Uterus (tissue), 4 donors: ENCODE results near the gene EPHA2. TPM values are rescaled to one million over a fixed set of nuclear protein-coding genes. Genes with fewer than 3 reads are reported as not detected.

Experiments
- DNase-seq, 2 donors: peaks; one replicate each; pipeline ENCODE4 v3.0.0-alpha.2; 2019 to 2020
- H3K27ac ChIP-seq, 2 donors: fragments of 200-600 bp; sonication (generic); 1 replicate in 1 of 2; 2 replicates in 1 of 2; pipeline ENCODE4 v1.5.1; 2016 to 2018
- H3K27me3 ChIP-seq, 2 donors: fragments of 200-600 bp; sonication (generic); one replicate each; pipeline ENCODE4 v1.5.1; 2018 to 2019; ENCODE audit warnings: control low read depth in 1 of 2
- H3K36me3 ChIP-seq, 2 donors: fragments of 200-600 bp; sonication (generic); one replicate each; pipeline ENCODE4 v1.5.1; 2019; ENCODE audit warnings: control low read depth in 1 of 2
- H3K4me1 ChIP-seq, 2 donors: fragments of 200-600 bp; sonication (generic); one replicate each; pipeline ENCODE4 v1.5.1; 2018 to 2019; ENCODE audit warnings: control low read depth in 1 of 2
- H3K4me3 ChIP-seq, 2 donors: fragments of 200-600 bp; sonication (generic); 1 replicate in 1 of 2; 2 replicates in 1 of 2; pipeline ENCODE4 v1.5.1; 2018 to 2019; ENCODE audit warnings: mild to moderate bottlenecking in 1 of 2
- H3K9me3 ChIP-seq, 2 donors: fragments of 200-600 bp; sonication (generic); one replicate each; pipeline ENCODE4 v1.5.1; 2019; ENCODE audit warnings: control low read depth in 1 of 2
- CTCF ChIP-seq, 4 experiments: fragments of 200-600 bp in 2 of 4; fragments of 450-650 bp in 2 of 4; sonication (generic) in 2 of 4; IDR thresholded peaks; one replicate each; pipeline ENCODE4 v1.5.1; 2016 to 2019; ENCODE audit warnings: antibody characterized with exemption in 4 of 4, mild to moderate bottlenecking in 2 of 4, moderate library complexity in 1 of 4
- POLR2A ChIP-seq, 2 donors: fragments of 450-650 bp; IDR thresholded peaks; one replicate each; pipeline ENCODE4 v1.6.1; 2016; ENCODE audit warnings: antibody characterized with exemption in 2 of 2, mild to moderate bottlenecking in 1 of 2, moderate library complexity in 1 of 2
- intact Hi-C: fragments of 100-400 bp; cut with DNase I; formaldehyde crosslinking; loops from one replicate; pipeline ENCODE4 v1.15.1; 2023; ENCODE audit warnings: low total_unique reads
- total RNA-seq, 4 donors: library from RNA; depleted of rRNA in 3 of 4; stranded (reverse); fragments of >200 nt in 3 of 4; gene quantifications; one replicate each; pipeline versions ENCODE4 v1.1.0 to v1.2.4, GENCODE V29; 2014 to 2023
- donor health status: DM: yes; HTN: yes; CAD: no.

The EPHA2 gene
- total RNA-seq, 4 donors from 2014 or later: 2.4 to 32.9 (median 16.3) TPM

- Histone ChIP-seq H3K4me3 (no peak overlapping the region), H3K9me3 (no peaks in the 10 kb centered on the region), H3K27me3 (no peaks in the 10 kb centered on the region), H3K27ac (peak overlapping the region; percentile 88 to 98), H3K36me3 (no peaks in the 10 kb centered on the region), H3K4me1 (peaks cover 33 to 43% of the 10 kb centered on the region in 2 donors)
- TF ChIP-seq CTCF (IDR thresholded peaks at IDR 0.05) (no peak), POLR2A (IDR thresholded peaks at IDR 0.05) (no peak)
- intact Hi-C loops: no loop called here
- DNase-seq: peak; percentile 89 to 91
Observed at GRCh38 chr1:16175610-16176553, 20.0 kb upstream of the EPHA2 start.

DNA sequence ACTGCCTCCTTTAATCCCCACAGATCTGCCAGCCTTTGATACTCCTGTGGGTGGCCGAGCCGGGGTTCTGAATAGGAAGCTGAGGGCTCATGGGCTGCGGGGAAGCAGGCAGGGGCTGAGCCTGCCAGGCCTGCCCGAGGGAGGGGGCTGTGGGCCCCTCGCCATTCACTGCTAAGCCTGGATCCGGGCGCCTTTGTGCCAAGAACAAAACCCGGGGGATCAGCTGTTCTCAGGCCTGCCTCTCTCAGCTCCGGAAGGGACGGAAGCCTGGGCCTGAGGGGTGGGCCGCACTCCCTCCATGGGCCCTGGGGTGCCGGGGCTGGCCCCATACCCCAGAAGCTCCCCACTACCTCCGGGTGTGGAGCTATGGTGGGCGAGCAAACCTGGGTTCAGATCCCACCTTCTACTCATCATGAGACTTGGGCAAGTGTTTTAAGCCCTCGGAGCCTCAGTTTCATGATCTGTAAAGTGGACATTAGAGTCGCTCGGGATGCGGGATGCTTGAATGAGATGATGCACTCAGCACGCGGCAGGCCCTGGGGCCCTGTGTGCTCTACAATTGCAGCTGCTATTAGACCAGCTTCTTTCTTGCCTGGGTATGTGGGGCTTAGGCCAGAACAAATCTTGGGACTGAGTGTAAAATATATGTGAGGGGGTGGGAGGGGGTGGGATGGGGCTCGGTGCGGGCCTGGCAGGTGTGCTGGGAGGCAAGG, 19.2 kb upstream of the EPHA2 start:
- TF ChIP-seq CTCF (IDR thresholded peaks at IDR 0.05): no peak
- no peak for TF ChIP-seq POLR2A (IDR thresholded peaks at IDR 0.05)
- Histone ChIP-seq H3K27me3 (no peaks in the 10 kb centered on the region), H3K4me1 (peaks cover 25 to 39% of the 10 kb centered on the region in 2 donors), H3K36me3 (no peaks in the 10 kb centered on the region), H3K4me3 (no peak overlapping the region), H3K27ac (peak overlapping the region; percentile 88 to 98), H3K9me3 (no peaks in the 10 kb centered on the region)
- DNase-seq: no peak
- intact Hi-C loops: no loop called here

DNA sequence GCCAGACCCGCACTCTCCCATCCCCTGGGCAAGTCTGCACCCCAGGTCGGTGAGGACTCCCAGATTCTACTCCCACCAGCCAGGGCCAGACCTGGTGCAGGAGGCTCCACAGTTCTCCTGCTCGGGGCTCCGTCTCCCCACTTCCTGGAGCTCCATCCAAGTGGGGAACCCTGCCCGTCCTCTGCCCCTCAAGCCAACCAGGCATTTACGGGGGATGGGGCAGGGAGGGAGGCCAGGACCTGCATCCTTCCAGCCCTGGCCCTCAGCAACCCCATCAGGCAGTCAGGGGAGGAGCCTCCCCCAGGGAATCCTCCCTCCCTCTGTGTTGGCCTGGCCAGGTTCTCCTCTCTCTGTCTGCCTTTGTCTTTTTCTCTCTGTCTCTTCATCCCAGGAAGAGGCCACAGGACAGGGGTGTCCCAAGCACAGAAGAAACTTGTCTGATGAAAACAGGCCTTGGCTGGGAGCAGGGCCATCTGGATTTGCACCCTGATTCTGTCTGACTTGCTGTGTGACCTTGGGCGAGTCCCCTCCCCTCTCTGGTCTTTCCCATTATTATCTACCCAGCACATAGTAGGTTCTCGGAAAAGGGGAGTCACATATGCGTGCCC, 18.5 kb upstream of the EPHA2 start:
- no peaks in the 10 kb centered on the region for H3K36me3 ChIP-seq
- no peaks in the 10 kb centered on the region for H3K9me3 ChIP-seq
- TF ChIP-seq POLR2A (IDR thresholded peaks at IDR 0.05): no peak
- TF ChIP-seq CTCF (IDR thresholded peaks at IDR 0.05): no peak
- DNase-seq: no peak
- no peak overlapping the region for H3K4me3 ChIP-seq
- peak overlapping the region; percentile 88 to 98 for H3K27ac ChIP-seq
- no peaks in the 10 kb centered on the region for H3K27me3 ChIP-seq
- intact Hi-C loops: no loop called here
- H3K4me1 ChIP-seq: peaks cover 25 to 39% of the 10 kb centered on the region in 2 donors

- intact Hi-C loops: no loop called here
- peak overlapping the region; percentile 88 to 98 for H3K27ac ChIP-seq
- no peaks in the 10 kb centered on the region for H3K36me3 ChIP-seq
- no peak for DNase-seq
- TF ChIP-seq POLR2A (IDR thresholded peaks at IDR 0.05) (no peak), CTCF (IDR thresholded peaks at IDR 0.05) (no peak)
- H3K4me3 ChIP-seq: no peak overlapping the region
- peaks cover 25 to 39% of the 10 kb centered on the region in 2 donors for H3K4me1 ChIP-seq
- H3K9me3 ChIP-seq: no peaks in the 10 kb centered on the region
- H3K27me3 ChIP-seq: no peaks in the 10 kb centered on the region
Observed at GRCh38 chr1:16173447-16174260, 17.8 kb upstream of the EPHA2 start.
